HEK293T (cell line): Measurements from ENCODE around the gene TOPBP1.
"Not testable (repeated sequence)": the region's sequence is repeated elsewhere in the genome, so short reads cannot be mapped to it uniquely, and the experiment has no call there.

Source experiments
- CTCF ChIA-PET: fragments of 350-600 bp; formaldehyde crosslinking; extraction: SDS; loops from one replicate; lab custom pipeline; 2021; ENCODE audit warnings: antibody characterized with exemption, inconsistent platforms; lab: Yijun Ruan, JAX
- POLR2A ChIA-PET: fragments of 350-600 bp; formaldehyde crosslinking; extraction: SDS; loops from one replicate; lab custom pipeline; 2020; ENCODE audit warnings: antibody characterized with exemption, inconsistent platforms; lab: Yijun Ruan, JAX
- DNase-seq: peaks from one replicate; pipeline ENCODE4 v3.0.0; 2012; ENCODE audit warnings: mixed read lengths; ENCODE audit errors: extremely low spot score
- ARNT ChIP-seq: fragments of 450-650 bp; IDR thresholded peaks from 2 replicates; pipeline ENCODE4 v1.6.1; 2017; ENCODE audit warnings: mild to moderate bottlenecking
- BHLHE40 ChIP-seq: fragments of 450-650 bp; IDR thresholded peaks from 2 replicates; pipeline ENCODE4 v1.6.1; 2016; ENCODE audit warnings: mild to moderate bottlenecking, moderate library complexity, borderline replicate concordance
- CTBP1 ChIP-seq: fragments of 450-650 bp; IDR thresholded peaks from 2 replicates; pipeline ENCODE4 v1.6.1; 2016; ENCODE audit warnings: borderline replicate concordance
- ELF4 ChIP-seq: fragments of 450-650 bp; IDR thresholded peaks from 2 replicates; pipeline ENCODE4 v1.6.1; 2017; ENCODE audit warnings: antibody characterized with exemption
- FOXA1 ChIP-seq: fragments of 450-650 bp; IDR thresholded peaks from 2 replicates; pipeline ENCODE4 v1.6.1; 2016; ENCODE audit warnings: mild to moderate bottlenecking
- FOXK2 ChIP-seq: fragments of 450-650 bp; IDR thresholded peaks from 2 replicates; pipeline ENCODE4 v1.6.1; 2016; ENCODE audit warnings: mild to moderate bottlenecking
- FOXM1 ChIP-seq: fragments of 450-650 bp; IDR thresholded peaks from 2 replicates; pipeline ENCODE4 v1.6.1; 2017; ENCODE audit warnings: mild to moderate bottlenecking, borderline replicate concordance
- HDGF ChIP-seq: fragments of 450-650 bp; IDR thresholded peaks from 2 replicates; pipeline ENCODE4 v1.6.1; 2017; ENCODE audit warnings: antibody characterized with exemption, borderline replicate concordance
- L3MBTL2 ChIP-seq: fragments of 450-650 bp; conservative IDR thresholded peaks from 2 replicates; pipeline ENCODE4 v1.6.1; 2016; ENCODE audit warnings: mild to moderate bottlenecking
- LEF1 ChIP-seq: fragments of 450-650 bp; IDR thresholded peaks from 2 replicates; pipeline ENCODE4 v1.6.1; 2017; ENCODE audit warnings: mild to moderate bottlenecking, borderline replicate concordance
- NFRKB ChIP-seq: fragments of 450-650 bp; IDR thresholded peaks from 2 replicates; pipeline ENCODE4 v1.6.1; 2016; ENCODE audit warnings: mild to moderate bottlenecking, moderate library complexity
- SP1 ChIP-seq: fragments of 450-650 bp; IDR thresholded peaks from 2 replicates; pipeline ENCODE4 v1.6.1; 2017
- SUZ12 ChIP-seq: fragments of 450-650 bp; IDR thresholded peaks from 2 replicates; pipeline ENCODE4 v1.6.1; 2016; ENCODE audit warnings: mild to moderate bottlenecking
- TARDBP ChIP-seq: fragments of 450-650 bp; IDR thresholded peaks from 2 replicates; pipeline ENCODE4 v1.6.1; 2016
- ZNF384 ChIP-seq: fragments of 450-650 bp; IDR thresholded peaks from 2 replicates; pipeline ENCODE4 v1.6.1; 2016
- TF ChIP-seq, protein P1 (sequence below): fragments of 450-650 bp; IDR thresholded peaks from 2 replicates; pipeline ENCODE4 v1.6.1; 2016

Gene TOPBP1

DNA sequence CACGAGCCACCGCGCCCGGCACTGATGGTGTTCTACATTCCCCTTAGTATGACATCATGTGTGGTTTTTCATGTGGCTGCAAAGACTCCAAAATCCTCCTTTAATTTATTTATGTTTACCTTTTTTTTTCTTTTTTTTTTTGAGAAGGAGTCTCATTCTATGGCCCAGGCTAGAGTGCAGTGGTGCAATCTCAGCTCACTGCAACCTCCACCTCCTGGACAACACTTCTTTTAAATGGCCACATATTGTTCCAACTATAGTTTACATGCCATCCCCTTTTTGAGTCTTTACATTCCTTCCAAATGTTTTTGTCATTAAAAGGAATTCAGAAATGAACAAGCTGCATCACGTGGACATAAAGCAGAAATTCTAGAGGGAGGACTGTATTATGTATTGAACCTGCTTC lies 98.6 kb downstream of the TOPBP1 start:
- TF ChIP-seq ELF4 (no peak), FOXA1 (no peak), TARDBP (no peak), NFRKB (no peak), BHLHE40 (no peak), SP1 (no peak), ARNT (no peak), SUZ12 (no peak)
- TF ChIP-seq, protein P1, sequence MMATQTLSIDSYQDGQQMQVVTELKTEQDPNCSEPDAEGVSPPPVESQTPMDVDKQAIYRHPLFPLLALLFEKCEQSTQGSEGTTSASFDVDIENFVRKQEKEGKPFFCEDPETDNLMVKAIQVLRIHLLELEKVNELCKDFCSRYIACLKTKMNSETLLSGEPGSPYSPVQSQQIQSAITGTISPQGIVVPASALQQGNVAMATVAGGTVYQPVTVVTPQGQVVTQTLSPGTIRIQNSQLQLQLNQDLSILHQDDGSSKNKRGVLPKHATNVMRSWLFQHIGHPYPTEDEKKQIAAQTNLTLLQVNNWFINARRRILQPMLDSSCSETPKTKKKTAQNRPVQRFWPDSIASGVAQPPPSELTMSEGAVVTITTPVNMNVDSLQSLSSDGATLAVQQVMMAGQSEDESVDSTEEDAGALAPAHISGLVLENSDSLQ, result no peak
- no peak for DNase-seq
- POLR2A ChIA-PET, result interaction anchor here (2.7 kb wide), 1 partner anchor 9 kb away, joined by 16 read pairs; the partner anchor contains the start of gene CDV3
- CTCF ChIA-PET, result no interaction called here

DNA sequence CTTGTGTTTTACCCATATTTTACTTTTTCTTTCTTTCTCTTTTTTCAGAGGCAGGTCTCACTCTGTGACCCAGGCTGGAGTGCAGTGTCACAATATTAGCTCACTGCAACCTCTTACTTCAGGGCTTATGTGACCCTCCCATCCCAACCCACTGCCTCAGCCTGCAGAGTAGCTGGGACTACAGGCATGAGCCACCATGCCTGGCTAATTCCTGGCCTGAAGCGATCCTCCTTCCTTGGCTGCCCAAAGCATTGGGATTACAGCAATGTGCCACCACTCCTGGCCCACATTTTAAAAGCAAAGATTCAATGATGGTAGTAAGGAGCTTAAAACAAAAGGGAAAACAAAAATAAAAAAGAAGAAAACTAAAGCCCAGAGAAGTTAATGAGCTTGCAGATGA lies 99.4 kb downstream of the TOPBP1 start:
- TF ChIP-seq SUZ12 (no peak), NFRKB (no peak), FOXK2 (no peak), CTBP1 (no peak), BHLHE40 (no peak), SP1 (no peak), L3MBTL2 (no peak), HDGF (no peak), LEF1 (no peak), ARNT (no peak), TARDBP (no peak), FOXM1 (no peak), FOXA1 (no peak), ZNF384 (no peak), ELF4 (no peak)
- TF ChIP-seq, protein P1, result no peak
- DNase-seq, result no peak
- POLR2A ChIA-PET, result interaction anchor here (2.7 kb wide), 1 partner anchor 10 kb away, joined by 16 read pairs; the partner anchor contains the start of gene CDV3
- CTCF ChIA-PET, result interaction anchor here (0.7 kb wide), 1 partner anchor 8 kb away, joined by 3 read pairs; no protein-coding TSS in a partner anchor

DNA sequence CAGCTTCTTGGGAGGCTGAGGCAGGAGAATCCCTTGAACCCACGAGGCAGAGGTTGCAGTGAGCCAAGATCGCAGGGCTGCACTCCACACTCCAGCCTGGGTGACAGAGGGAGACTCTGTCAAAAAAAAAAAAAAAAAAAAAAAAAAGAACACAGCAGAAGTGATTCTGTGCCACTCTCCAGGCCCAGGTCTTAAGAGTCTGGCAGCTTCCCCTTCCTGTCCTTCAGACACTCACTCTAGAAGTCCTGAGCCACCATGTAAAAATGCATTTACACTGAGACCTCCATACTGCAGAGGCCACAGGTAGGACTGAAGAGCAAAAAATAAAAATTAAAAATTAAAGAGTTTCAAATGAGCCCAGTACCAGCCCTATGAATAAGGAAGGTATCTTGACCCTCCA lies 100.1 kb downstream of the TOPBP1 start:
- ChIA-PET CTCF (interaction anchor here (0.6 kb wide), 1 partner anchor 26 kb away, joined by 3 read pairs; no protein-coding TSS in a partner anchor), POLR2A (interaction anchor here (2.7 kb wide), 1 partner anchor 11 kb away, joined by 16 read pairs; the partner anchor contains the start of gene CDV3)
- no peak for DNase-seq
- no peak for TF ChIP-seq BHLHE40
- no peak for TF ChIP-seq CTBP1
- TF ChIP-seq SP1, result no peak
- TF ChIP-seq TARDBP, result no peak
- no peak for TF ChIP-seq FOXK2
- TF ChIP-seq LEF1, result no peak
- TF ChIP-seq, protein P1, result no peak
- TF ChIP-seq FOXA1, result no peak
- no peak for TF ChIP-seq ELF4
- TF ChIP-seq FOXM1, result no peak
- TF ChIP-seq SUZ12, result no peak
- no peak for TF ChIP-seq L3MBTL2

DNA sequence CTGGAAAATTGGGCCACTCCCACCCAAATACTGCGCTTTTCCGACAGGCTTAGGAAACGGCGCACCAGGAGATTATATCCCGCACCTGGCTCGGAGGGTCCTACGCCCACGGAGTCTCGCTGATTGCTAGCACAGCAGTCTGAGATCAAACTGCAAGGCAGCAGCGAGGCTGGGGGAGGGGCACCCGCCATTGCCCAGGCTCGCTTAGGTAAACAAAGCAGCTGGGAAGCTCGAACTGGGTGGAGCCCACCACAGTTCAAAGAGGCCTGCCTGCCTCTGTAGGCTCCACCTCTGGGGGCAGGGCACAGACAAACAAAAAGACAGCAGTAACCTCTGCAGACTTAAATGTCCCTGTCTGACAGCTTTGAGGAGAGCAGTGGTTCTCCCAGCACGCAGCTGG lies 110.2 kb downstream of the TOPBP1 start:
- CTCF ChIA-PET, DNase-seq, POLR2A ChIA-PET: not testable (repeated sequence)
